Liver (tissue), 3 donors: ENCODE measurements around the gene C3orf80.

Experiments
- ATF3 ChIP-seq: IDR thresholded peaks from 2 replicates; pipeline ENCODE4 v1.6.1; 2016; ENCODE audit warnings: antibody characterized with exemption
- CTCF ChIP-seq: fragments of 150-350 bp; IDR thresholded peaks from 2 replicates; pipeline ENCODE4 v1.5.1; 2017; ENCODE audit warnings: improper control_type of control experiment, low read depth, low read length; ENCODE audit not compliant: missing input control
- MAX ChIP-seq: IDR thresholded peaks from 2 replicates; pipeline ENCODE4 v1.6.1; 2016; ENCODE audit warnings: antibody characterized with exemption
- RAD21 ChIP-seq, 2 donors: IDR thresholded peaks; 2 replicates each; pipeline ENCODE4 v1.6.1; 2016; ENCODE audit warnings: antibody characterized with exemption in 2 of 2, mild to moderate bottlenecking in 2 of 2
- REST ChIP-seq: IDR thresholded peaks from 2 replicates; pipeline ENCODE4 v1.6.1; 2016; ENCODE audit warnings: antibody characterized with exemption, mild to moderate bottlenecking
- SP1 ChIP-seq: IDR thresholded peaks from 2 replicates; pipeline ENCODE4 v1.6.1; 2018; ENCODE audit warnings: antibody characterized with exemption, mild to moderate bottlenecking
- TAF1 ChIP-seq: conservative IDR thresholded peaks from 2 replicates; pipeline ENCODE4 v1.6.1; 2016; ENCODE audit warnings: antibody characterized with exemption, mild to moderate bottlenecking
- YY1 ChIP-seq: IDR thresholded peaks from 2 replicates; pipeline ENCODE4 v1.6.1; 2016; ENCODE audit warnings: antibody characterized with exemption, mild to moderate bottlenecking
- ZBTB33 ChIP-seq: IDR thresholded peaks from 2 replicates; pipeline ENCODE4 v1.6.1; 2016; ENCODE audit warnings: antibody characterized with exemption
- donor health status: healthy.
- donor health status: healthy.

GRCh38 chr3:160193644-160194192, 31.5 kb upstream of the C3orf80 start:
- TF ChIP-seq CTCF (no peak), YY1 (no peak), ATF3 (no peak), REST (no peak), ZBTB33 (no peak), SP1 (no peak), TAF1 (no peak), RAD21 (IDR thresholded peaks at IDR 0.05) (no peak), MAX (no peak)
